Activated CD4-positive, alpha-beta T cell treated with anti-CD3 and anti-CD28 coated beads, Interleukin-2, amount 50 U/mL, for 24 hours (primary cell): ENCODE results near the gene SIAH3.

Experiments
- DNase-seq, 2 donors: peaks; one replicate each; pipeline ENCODE4 v3.0.0-alpha.2; 2020; ENCODE audit warnings: low read depth in 1 of 2, low spot score in 1 of 2

Gene SIAH3

GRCh38 chr13:45823583-45823982, 28.0 kb downstream of the SIAH3 start:
- DNase-seq, result no peak

DNA sequence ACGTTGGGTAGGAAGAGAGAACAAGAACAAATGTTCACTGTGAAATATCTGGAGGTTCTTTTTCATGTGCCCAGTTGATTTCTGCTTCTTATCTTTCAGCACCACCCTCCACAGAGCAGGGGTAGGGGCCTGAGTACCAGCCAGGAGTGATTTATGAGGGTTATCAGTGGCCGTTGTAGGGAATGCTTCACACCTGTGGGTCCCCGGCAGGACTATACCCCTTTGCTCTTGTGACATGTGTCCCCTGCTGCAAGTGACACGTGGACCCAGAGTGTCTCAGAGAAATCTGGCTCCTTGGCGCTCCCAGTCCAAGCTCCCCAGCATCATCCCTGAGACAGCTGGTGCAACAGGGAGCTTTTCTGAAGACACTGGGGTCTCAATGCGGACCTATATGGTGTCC, 29.7 kb downstream of the SIAH3 start:
- DNase-seq, result no peak

- DNase-seq, result no peak
Measured at GRCh38 chr13:45820106-45820838, 31.3 kb downstream of the SIAH3 start.

GRCh38 chr13:45817833-45818232, 33.7 kb downstream of the SIAH3 start:
- no peak for DNase-seq

DNA sequence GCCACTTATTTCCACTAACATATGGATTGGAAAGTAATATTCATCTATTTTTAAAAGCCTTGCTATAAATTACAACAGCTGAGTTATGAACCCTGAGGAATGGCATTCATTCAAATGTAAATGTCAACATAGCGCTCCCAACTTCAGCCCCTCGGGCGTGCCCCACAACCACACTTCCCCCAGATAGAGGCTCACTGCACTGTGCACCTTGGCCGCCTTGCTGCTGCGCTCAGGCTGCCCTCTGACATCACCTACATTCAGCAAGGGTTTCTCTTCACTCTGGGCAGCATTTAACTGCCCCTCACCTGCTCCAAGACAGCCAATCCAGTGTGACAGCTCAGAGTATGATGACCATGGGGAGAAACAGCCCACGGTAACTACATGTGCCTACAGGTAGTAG, 35.1 kb downstream of the SIAH3 start:
- no peak for DNase-seq

GRCh38 chr13:45812695-45813372, 38.7 kb downstream of the SIAH3 start:
- no peak for DNase-seq

GRCh38 chr13:45811891-45812694, 39.5 kb downstream of the SIAH3 start:
- no peak for DNase-seq

GRCh38 chr13:45809801-45810394, 41.7 kb downstream of the SIAH3 start:
- DNase-seq, result no peak

GRCh38 chr13:45808925-45809324, 42.6 kb downstream of the SIAH3 start:
- no peak for DNase-seq

- DNase-seq, result no peak
Measured at GRCh38 chr13:45807520-45808099, 43.9 kb downstream of the SIAH3 start.

- DNase-seq, result no peak
Measured at GRCh38 chr13:45800485-45800884, 51.1 kb downstream of the SIAH3 start.

- DNase-seq, result no peak
Measured at GRCh38 chr13:45799451-45799850, 52.1 kb downstream of the SIAH3 start.

DNA sequence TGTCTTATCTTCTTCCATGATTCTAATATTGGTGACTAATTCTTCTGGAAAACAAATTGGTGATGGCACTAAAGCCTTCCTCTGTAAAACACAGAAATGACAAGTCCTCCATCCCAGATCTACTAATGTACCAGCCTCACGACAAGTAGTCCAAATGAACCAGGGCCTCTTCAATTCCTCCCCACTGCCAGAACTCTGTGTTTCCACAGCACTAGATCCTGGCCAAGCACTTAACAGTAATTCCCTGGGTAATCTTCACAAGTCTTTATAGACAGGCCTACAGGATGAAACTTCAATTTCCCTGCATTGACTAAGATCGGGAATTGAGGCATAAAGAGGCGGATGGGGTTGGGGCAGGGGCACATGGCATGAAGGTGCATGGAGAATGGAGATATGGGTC, 52.7 kb downstream of the SIAH3 start:
- no peak for DNase-seq

DNA sequence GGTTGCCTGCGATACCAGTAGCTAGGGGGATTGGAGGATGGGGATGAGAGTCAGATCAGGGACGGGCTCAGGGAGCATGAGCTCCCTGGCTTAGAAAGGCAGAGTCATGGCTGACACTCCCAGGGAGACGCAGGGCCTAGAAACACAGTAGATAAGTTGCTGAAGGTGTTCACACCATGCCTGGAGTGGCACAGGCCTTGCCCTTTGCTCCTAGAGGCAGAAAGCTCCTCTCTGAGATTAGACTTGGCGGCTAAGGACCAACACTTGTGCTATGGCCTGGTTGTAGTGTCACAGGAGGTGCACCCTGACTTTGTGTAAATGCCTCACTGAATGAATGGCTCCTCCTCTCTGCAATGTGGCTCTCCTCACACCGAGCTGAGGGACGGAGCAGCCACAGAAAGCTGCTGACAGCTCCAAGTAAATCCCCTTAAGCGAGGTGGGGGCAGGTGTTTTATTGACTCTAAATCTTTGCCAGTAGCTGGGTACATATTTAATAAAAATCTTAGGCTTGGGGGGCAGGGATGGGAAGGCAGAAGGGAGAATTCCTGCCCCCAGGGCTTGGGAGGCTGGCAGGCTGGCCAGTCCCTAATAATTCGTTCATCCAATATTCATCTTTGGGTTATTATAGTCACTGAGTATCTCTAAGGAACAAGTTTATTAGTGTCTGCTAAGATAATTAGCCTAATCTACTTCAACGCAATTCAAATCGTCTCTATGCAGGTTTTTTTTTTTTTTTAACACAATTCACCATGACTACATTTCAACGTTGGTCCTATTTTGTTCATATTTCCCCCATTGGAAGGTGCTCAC, 54.9 kb downstream of the SIAH3 start:
- no peak for DNase-seq

- no peak for DNase-seq
Measured at GRCh38 chr13:45792827-45793303, 58.7 kb downstream of the SIAH3 start.

GRCh38 chr13:45788011-45788410, 63.5 kb downstream of the SIAH3 start:
- no peak for DNase-seq

- DNase-seq, result no peak
Measured at GRCh38 chr13:45787346-45787745, 64.2 kb downstream of the SIAH3 start.

GRCh38 chr13:45786293-45786920, 65.1 kb downstream of the SIAH3 start:
- DNase-seq, result no peak

- no peak for DNase-seq
Measured at GRCh38 chr13:45784755-45785675, 66.5 kb downstream of the SIAH3 start.
